Fibroblast of lung (primary cell): Measurements from ENCODE around the gene TMEM63C.

Experiments
- EZH2 ChIP-seq: IDR thresholded peaks from 2 replicates; pipeline ENCODE4 v1.5.1; 2012; ENCODE audit warnings: low read length, control low read depth, mild to moderate bottlenecking; ENCODE audit errors: missing control alignments
- TF ChIP-seq, protein P1 (sequence below), 2 donors: IDR thresholded peaks in 1 of 2; conservative IDR thresholded peaks in 1 of 2; 1 replicate in 1 of 2; 2 replicates in 1 of 2; pipeline ENCODE4 v1.5.1; 2011 to 2012; ENCODE audit warnings: low read length in 2 of 2, control low read depth in 1 of 2, inconsistent platforms in 1 of 2, low read depth in 1 of 2, mild to moderate bottlenecking in 1 of 2

DNA sequence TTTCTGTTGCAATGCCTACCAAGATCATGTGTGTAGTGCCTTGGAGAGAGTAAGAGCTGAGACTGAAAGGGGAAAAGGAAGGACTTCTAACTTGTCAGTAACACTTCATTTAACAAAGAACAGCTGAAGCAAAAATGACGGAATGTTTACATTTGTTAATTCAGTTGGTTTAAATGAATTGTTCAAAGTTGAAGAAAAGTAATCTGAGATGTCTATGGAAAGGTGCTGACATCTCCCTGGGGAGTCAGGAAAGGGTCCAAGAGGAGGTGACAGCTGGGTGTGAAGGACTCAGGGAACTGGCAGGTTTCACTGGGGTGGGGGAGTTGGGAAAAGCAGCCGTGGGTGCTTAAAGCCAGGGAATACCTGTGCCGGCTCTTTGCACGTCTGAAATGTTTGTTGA lies 7.9 kb downstream of the TMEM63C start:
- TF ChIP-seq EZH2: no peak
- TF ChIP-seq, protein P1, sequence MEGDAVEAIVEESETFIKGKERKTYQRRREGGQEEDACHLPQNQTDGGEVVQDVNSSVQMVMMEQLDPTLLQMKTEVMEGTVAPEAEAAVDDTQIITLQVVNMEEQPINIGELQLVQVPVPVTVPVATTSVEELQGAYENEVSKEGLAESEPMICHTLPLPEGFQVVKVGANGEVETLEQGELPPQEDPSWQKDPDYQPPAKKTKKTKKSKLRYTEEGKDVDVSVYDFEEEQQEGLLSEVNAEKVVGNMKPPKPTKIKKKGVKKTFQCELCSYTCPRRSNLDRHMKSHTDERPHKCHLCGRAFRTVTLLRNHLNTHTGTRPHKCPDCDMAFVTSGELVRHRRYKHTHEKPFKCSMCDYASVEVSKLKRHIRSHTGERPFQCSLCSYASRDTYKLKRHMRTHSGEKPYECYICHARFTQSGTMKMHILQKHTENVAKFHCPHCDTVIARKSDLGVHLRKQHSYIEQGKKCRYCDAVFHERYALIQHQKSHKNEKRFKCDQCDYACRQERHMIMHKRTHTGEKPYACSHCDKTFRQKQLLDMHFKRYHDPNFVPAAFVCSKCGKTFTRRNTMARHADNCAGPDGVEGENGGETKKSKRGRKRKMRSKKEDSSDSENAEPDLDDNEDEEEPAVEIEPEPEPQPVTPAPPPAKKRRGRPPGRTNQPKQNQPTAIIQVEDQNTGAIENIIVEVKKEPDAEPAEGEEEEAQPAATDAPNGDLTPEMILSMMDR (conservative IDR thresholded peaks at IDR 0.05 in 1 of 2, IDR thresholded peaks at IDR 0.05 in 1 of 2; ENCODE audit: low read depth in 1 of 2, low read length in 2 of 2): no peak
